GM12874 (cell line): ENCODE data around the gene SKA2.

Source experiments
- TF ChIP-seq, protein P1 (sequence below): IDR thresholded peaks from 2 replicates; pipeline ENCODE4 v1.5.1; 2011; ENCODE audit warnings: low read depth, mild to moderate bottlenecking, control low read depth, low read length, moderate library complexity; ENCODE audit not compliant: insufficient read depth

Gene SKA2, protein sequence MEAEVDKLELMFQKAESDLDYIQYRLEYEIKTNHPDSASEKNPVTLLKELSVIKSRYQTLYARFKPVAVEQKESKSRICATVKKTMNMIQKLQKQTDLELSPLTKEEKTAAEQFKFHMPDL

DNA sequence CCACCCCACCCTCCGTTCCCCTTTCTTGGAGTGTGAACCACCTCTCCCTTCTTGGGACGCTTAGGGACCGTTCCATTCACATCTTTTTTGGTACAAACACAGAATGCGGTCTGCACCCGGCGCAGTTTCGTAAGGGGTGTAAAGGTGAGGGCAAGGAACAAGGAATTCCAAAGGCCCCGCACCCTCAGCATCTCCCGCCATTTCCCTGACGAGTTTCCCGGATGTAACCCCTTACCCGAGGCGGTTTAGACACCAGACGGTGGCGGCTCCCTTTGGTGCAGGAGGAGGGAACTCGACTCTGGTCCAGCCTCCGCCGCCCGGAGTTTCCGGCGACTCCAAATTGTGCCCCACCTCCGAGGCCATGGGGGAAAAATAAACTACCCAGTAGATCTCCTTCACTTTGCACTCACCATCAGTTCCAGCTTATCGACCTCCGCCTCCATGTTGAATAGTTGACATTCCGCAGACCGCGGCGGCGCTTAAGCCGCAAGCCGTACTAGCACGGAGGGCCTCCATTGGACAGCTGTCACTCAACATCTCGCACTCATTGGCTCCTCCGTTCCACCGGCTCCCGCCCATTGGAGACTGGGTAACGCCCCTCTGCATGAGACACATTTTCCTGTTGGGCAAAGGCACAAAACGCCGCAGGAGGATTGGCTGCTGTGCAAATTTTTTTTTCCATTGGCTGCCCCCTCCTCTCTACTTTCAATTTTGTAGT lies at the start of gene SKA2:
SKA2 (minus strand) TSS at position 466 of the 718 bp plus-strand sequence; CDS start at position 443, 23 bp downstream.
- TF ChIP-seq, protein P1, sequence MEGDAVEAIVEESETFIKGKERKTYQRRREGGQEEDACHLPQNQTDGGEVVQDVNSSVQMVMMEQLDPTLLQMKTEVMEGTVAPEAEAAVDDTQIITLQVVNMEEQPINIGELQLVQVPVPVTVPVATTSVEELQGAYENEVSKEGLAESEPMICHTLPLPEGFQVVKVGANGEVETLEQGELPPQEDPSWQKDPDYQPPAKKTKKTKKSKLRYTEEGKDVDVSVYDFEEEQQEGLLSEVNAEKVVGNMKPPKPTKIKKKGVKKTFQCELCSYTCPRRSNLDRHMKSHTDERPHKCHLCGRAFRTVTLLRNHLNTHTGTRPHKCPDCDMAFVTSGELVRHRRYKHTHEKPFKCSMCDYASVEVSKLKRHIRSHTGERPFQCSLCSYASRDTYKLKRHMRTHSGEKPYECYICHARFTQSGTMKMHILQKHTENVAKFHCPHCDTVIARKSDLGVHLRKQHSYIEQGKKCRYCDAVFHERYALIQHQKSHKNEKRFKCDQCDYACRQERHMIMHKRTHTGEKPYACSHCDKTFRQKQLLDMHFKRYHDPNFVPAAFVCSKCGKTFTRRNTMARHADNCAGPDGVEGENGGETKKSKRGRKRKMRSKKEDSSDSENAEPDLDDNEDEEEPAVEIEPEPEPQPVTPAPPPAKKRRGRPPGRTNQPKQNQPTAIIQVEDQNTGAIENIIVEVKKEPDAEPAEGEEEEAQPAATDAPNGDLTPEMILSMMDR = no peak

DNA sequence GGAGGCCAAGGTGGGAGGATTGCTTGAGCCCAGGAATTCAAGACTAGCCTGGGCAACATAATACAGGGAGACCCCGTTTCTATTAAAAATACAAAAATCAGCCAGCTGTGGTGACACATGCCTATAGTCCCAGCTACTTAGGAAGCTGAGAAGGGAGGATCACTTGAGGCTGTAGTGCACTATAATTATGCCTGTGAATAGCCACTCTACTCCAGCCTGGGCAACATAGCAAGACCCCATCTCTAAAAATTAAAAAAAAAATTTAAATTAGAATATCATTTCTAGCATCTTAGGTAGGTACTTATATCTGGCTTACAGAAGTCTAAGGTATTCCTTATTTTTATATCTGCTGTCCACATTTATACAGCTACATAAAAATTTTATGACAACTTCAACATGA lies 47.3 kb upstream of the SKA2 start:
- TF ChIP-seq, protein P1 = no peak

GRCh38 chr17:59199398-59199797 lies 44.4 kb upstream of the SKA2 start:
- TF ChIP-seq, protein P1 = no peak

- TF ChIP-seq, protein P1 = no peak
Measured at GRCh38 chr17:59193336-59193862, 38.4 kb upstream of the SKA2 start.

- TF ChIP-seq, protein P1 = no peak
Measured at GRCh38 chr17:59190806-59191205, 35.8 kb upstream of the SKA2 start.

DNA sequence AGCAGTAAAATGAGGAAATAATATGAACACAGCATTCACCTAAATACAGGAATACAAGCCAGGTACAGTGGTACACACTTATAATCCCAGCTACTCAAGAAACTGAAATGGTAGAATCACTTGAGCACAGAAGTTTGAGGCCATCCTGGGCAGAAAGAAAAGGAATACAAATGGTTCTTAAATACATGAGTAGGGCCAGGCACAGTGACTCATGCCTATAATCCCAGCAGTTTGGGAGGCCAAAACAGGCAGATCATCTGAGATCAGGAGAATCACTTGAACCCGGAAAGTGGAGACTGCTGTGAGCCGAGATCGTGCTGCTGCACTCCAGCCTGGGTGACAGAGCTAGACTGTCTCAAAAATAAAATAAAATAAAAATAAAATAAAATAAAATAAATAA lies 31.9 kb upstream of the SKA2 start:
- TF ChIP-seq, protein P1 = no peak

DNA sequence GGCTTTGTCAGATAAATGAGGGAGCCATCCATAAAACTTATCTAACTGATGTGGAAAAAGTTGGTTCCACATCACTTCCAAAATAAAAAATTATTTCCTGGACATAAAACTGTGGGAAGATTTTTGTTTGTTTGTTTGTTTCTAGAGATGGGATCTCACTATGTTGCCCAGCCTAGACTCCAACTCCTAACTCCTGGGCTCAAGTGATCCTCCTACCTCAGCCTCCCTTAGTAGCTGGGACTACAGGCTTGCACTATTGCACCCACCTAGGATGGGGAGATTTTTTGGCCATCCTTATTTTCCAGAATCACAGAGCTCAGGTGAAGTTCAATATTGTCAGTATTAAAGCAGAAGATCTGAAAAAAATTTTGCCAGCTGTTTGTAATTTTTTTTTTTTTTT lies 31.0 kb upstream of the SKA2 start:
- TF ChIP-seq, protein P1 = no peak
